ENCODE data around the gene PPIP5K1. TPM values are rescaled to one million over a fixed set of nuclear protein-coding genes. Genes with fewer than 3 reads are reported as not detected.

Gene PPIP5K1
- total RNA-seq, 3 donors from 2014 or later, result 11.4 to 75.4 (median 33.2) TPM

GRCh38 chr15:43516801-43517353 is 73.1 kb downstream of the PPIP5K1 start:
- Histone ChIP-seq H3K9me3 (no peaks in the 10 kb centered on the region), H3K36me3 (no peaks in the 10 kb centered on the region), H3K27me3 (no peaks in the 10 kb centered on the region), H3K4me3 (peak overlapping the region; percentile 46 to 69 (median 49)), H3K27ac (peak overlapping the region; percentile 50 to 90), H3K4me1 (no peaks in the 10 kb centered on the region)
- DNase-seq (ENCODE audit: low spot score in 2 of 2), result no peak
- intact Hi-C loops (cut with DNase I; ENCODE audit: low total_unique reads), result no loop called here
- TF ChIP-seq POLR2AphosphoS5 (IDR thresholded peaks at IDR 0.05), result no peak

GRCh38 chr15:43516185-43516584 is 73.8 kb downstream of the PPIP5K1 start:
- Histone ChIP-seq H3K27me3 (no peaks in the 10 kb centered on the region), H3K9me3 (no peaks in the 10 kb centered on the region), H3K4me1 (no peaks in the 10 kb centered on the region), H3K4me3 (peak overlapping the region; percentile 46 to 69 (median 49)), H3K27ac (peak overlapping the region; percentile 50 to 90), H3K36me3 (no peaks in the 10 kb centered on the region)
- no peak for DNase-seq (ENCODE audit: low spot score in 2 of 2)
- TF ChIP-seq, protein P1, sequence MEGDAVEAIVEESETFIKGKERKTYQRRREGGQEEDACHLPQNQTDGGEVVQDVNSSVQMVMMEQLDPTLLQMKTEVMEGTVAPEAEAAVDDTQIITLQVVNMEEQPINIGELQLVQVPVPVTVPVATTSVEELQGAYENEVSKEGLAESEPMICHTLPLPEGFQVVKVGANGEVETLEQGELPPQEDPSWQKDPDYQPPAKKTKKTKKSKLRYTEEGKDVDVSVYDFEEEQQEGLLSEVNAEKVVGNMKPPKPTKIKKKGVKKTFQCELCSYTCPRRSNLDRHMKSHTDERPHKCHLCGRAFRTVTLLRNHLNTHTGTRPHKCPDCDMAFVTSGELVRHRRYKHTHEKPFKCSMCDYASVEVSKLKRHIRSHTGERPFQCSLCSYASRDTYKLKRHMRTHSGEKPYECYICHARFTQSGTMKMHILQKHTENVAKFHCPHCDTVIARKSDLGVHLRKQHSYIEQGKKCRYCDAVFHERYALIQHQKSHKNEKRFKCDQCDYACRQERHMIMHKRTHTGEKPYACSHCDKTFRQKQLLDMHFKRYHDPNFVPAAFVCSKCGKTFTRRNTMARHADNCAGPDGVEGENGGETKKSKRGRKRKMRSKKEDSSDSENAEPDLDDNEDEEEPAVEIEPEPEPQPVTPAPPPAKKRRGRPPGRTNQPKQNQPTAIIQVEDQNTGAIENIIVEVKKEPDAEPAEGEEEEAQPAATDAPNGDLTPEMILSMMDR (IDR thresholded peaks at IDR 0.05), result no peak
- TF ChIP-seq POLR2A (IDR thresholded peaks at IDR 0.05) (no peak), POLR2AphosphoS5 (IDR thresholded peaks at IDR 0.05) (no peak)
- intact Hi-C loops (cut with DNase I; ENCODE audit: low total_unique reads), result no loop called here

- Histone ChIP-seq H3K9me3 (no peaks in the 10 kb centered on the region), H3K4me3 (peak overlapping the region in 1 of 3 donors; percentile 69), H3K36me3 (no peaks in the 10 kb centered on the region), H3K4me1 (no peaks in the 10 kb centered on the region), H3K27me3 (no peaks in the 10 kb centered on the region), H3K27ac (peak overlapping the region; percentile 50 to 90)
- intact Hi-C loops (cut with DNase I; ENCODE audit: low total_unique reads), result no loop called here
- TF ChIP-seq POLR2AphosphoS5 (IDR thresholded peaks at IDR 0.05) (no peak), POLR2A (IDR thresholded peaks at IDR 0.05) (no peak)
- TF ChIP-seq, protein P1 (IDR thresholded peaks at IDR 0.05), result no peak
- DNase-seq (ENCODE audit: low spot score in 2 of 2), result no peak
These were observed 74.3 kb downstream of the PPIP5K1 start for GRCh38 chr15:43515741-43516140.

DNA sequence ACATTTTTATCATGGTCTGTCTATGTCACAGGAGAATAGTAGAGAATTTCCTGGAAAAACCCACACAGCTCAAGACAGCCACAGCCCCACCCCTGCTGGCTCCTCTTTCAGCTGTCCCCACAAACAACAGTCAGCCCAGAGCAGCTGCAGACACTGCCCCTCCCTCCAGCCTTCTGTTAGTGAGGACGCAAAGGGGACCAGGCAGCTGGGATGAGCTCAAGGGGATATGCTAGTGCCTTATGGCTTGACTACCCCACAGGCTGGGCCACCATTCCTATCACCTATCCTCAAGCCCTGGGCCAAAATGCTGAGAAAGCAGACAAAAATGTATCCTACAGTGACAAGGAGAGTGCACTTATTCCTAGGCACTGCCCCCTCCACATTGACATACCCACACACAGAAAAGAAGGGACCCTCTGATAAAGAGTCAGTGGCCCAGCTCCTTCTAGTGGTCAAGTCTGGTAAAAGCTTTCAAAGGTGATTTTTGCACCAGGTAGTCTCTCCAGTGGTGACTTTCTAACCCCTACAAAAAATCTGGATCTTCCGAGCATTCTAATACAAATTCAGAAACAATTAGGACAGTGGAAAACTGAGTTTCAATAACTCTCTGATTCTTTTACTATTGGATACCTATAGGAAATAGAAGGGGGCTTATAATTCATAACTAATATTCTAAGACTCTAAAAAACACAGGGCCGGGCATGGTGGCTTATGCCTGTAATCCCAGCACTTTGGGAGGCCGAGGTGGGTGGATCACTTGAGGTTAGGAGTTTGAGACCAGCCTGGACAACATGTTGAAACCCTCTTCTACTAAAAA is 75.6 kb downstream of the PPIP5K1 start:
- Histone ChIP-seq H3K27me3 (no peaks in the 10 kb centered on the region), H3K4me1 (no peaks in the 10 kb centered on the region), H3K4me3 (no peak overlapping the region), H3K36me3 (no peaks in the 10 kb centered on the region), H3K27ac (peak overlapping the region in 1 of 2 donors; percentile 50), H3K9me3 (no peaks in the 10 kb centered on the region)
- TF ChIP-seq POLR2AphosphoS5 (IDR thresholded peaks at IDR 0.05) (no peak), POLR2A (IDR thresholded peaks at IDR 0.05) (no peak)
- TF ChIP-seq, protein P1 (IDR thresholded peaks at IDR 0.05), result peak in 2 of 3 donors; percentile 14 to 26
- DNase-seq (ENCODE audit: low spot score in 2 of 2), result no peak
- intact Hi-C loops (cut with DNase I; ENCODE audit: low total_unique reads), result no loop called here

DNA sequence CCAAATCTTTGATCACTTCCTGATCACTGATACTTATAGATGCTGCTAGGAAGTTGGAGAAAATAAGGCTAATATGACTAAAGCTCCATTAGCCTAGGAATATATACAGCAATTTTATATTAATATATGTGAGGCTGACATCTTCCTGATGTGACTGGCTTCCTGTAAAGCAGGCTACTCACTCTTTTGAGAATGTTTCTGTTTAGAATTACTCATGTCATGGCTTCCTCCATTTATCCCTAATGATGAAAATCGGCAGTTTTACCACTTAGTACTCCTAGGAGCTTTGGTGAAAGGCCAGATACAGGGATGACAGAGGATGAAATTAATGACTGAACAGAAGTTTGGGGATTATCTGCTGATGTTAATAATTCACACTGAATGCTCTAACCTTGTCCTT is 76.5 kb downstream of the PPIP5K1 start:
- Histone ChIP-seq H3K4me3 (no peak overlapping the region), H3K27ac (peak overlapping the region in 1 of 2 donors; percentile 50), H3K9me3 (no peaks in the 10 kb centered on the region), H3K27me3 (no peaks in the 10 kb centered on the region), H3K4me1 (no peaks in the 10 kb centered on the region), H3K36me3 (no peaks in the 10 kb centered on the region)
- DNase-seq (ENCODE audit: low spot score in 2 of 2), result no peak
- intact Hi-C loops (cut with DNase I; ENCODE audit: low total_unique reads), result no loop called here
- TF ChIP-seq, protein P1 (IDR thresholded peaks at IDR 0.05), result no peak
- TF ChIP-seq POLR2AphosphoS5 (IDR thresholded peaks at IDR 0.05) (no peak), POLR2A (IDR thresholded peaks at IDR 0.05) (no peak)
